Ovary (tissue), 9 donors: Measurements from ENCODE around the gene ITGB5. TPM values are rescaled to one million over a fixed set of nuclear protein-coding genes. Genes with fewer than 3 reads are reported as not detected.

ENCODE experiments used
- DNase-seq, 5 donors: peaks; one replicate each; pipeline ENCODE4 v3.0.0-alpha.2; 2019 to 2020
- H3K27ac ChIP-seq, 2 donors: fragments of 200-600 bp; one replicate each; pipeline versions ENCODE4 v1.5.1 to v1.8.0; 2019 to 2022
- H3K27me3 ChIP-seq: fragments of 200-600 bp; one replicate; pipeline ENCODE4 v1.8.0; 2022
- H3K36me3 ChIP-seq: fragments of 200-600 bp; sonication (generic); one replicate; pipeline ENCODE4 v1.5.1; 2019
- H3K4me1 ChIP-seq: one replicate; pipeline ENCODE4 v1.8.1; 2013; ENCODE audit warnings: mild to moderate bottlenecking, moderate library complexity; ENCODE audit not compliant: insufficient read depth
- H3K4me3 ChIP-seq: fragments of 200-600 bp; sonication (generic); one replicate; pipeline ENCODE4 v1.5.1; 2017
- H3K9me3 ChIP-seq, 2 donors: fragments of 200-600 bp in 1 of 2; sonication (generic) in 1 of 2; one replicate each; pipeline versions ENCODE4 v1.5.1 to v1.8.1; 2013 to 2019; ENCODE audit warnings: mild to moderate bottlenecking in 1 of 2, moderate library complexity in 1 of 2
- EP300 ChIP-seq: sonication (generic); formaldehyde crosslinking; IDR thresholded peaks from one replicate; pipeline ENCODE4 v1.6.1; 2017; ENCODE audit warnings: antibody characterized with exemption
- POLR2A ChIP-seq: fragments of 450-650 bp; IDR thresholded peaks from one replicate; pipeline ENCODE4 v1.6.1; 2017; ENCODE audit warnings: antibody characterized with exemption, mild to moderate bottlenecking, moderate library complexity
- WGBS, 3 donors: extraction: QIAGEN DNeasy Blood & Tissue Kit in 1 of 3; methylation state at CpG; one replicate each; pipeline versions ENCODE4 v1.1.5 to v1.1.7; 2013 to 2017; 5-methylcytosine and 5-hydroxymethylcytosine counted together
- intact Hi-C, 4 donors: fragments of 100-400 bp; cut with DNase I; formaldehyde crosslinking; loops; one replicate each; pipeline versions ENCODE4 v1.11.0 to v1.15.1; 2022 to 2023
- polyA plus RNA-seq, 2 donors: library from polyadenylated mRNA; stranded (reverse); fragments of 200-250 nt in 1 of 2; fragments of 350-450 nt in 1 of 2; fragmentation: Illumina TruSeq in 1 of 2; extraction: RNeasy Lipid Tissue Mini Kit (QIAGEN cat#74804) in 1 of 2; gene quantifications; one replicate each; pipeline ENCODE4 v1.2.3, GENCODE V29; 2013 to 2014
- total RNA-seq, 7 donors: library from RNA; depleted of rRNA in 2 of 7; stranded (reverse); fragments of >200 nt in 2 of 7; fragmentation: NEBNext Ultra II Directional in 3 of 7; extraction: Animal tissue kit (Norgen Biotek cat#: 25700) in 3 of 7; gene quantifications; one replicate each; pipeline versions ENCODE4 v1.1.0 to v1.2.4, GENCODE V29; 2016 to 2023
- TF ChIP-seq, protein P1 (sequence below), 3 donors: fragments of 450-650 bp in 2 of 3; fragments of 200-600 bp in 1 of 3; IDR thresholded peaks; one replicate each; pipeline versions ENCODE4 v1.5.1 to v1.8.0; 2016 to 2022; ENCODE audit warnings: antibody characterized with exemption in 3 of 3, mild to moderate bottlenecking in 1 of 3
- donor health status: DM: no; HTN: no; CAD: no; lungs with moderate emphysema.
- donor health status: DM: no; HTN: no; CAD: no.
- donor health status: Bipolar disorder and iron deficiency.
- donor health status: DM: yes; HTN: yes; CAD: no.
- donor health status: DM: no; HTN: no; CAD: no.
- donor health status: DM: yes; HTN: yes; CAD: no.

ITGB5 gene
- total and polyA plus RNA-seq, 9 donors, result 31.0 to 109 (median 38.0) TPM

DNA sequence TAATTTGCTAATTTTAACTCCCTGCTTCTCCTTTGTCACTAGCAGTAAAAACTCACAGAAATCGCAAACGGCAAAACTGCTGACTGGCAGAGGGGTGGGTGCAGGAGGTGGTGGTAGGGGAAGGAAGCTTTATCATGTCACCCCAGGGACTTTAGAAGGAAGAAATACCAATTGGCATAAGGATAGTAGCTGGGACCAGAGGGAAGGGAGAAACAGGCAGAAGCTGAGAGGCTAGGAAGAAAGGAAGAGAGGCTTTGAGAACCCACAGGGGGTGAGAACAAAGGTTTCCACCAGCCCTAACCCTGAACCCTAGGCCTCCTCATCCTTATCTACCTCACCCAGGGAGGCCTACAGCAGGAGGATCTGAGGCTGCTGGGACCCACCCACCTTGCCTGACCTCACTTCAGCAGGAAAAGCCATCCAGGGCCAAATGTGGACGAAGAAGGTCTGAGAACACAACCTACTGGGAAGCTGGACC lies 10.7 kb downstream of the ITGB5 start:
- Histone ChIP-seq H3K4me3 (no peak overlapping the region), H3K27ac (no peak overlapping the region), H3K4me1 (peaks cover 10% of the 10 kb centered on the region), H3K9me3 (no peaks in the 10 kb centered on the region), H3K27me3 (no peaks in the 10 kb centered on the region), H3K36me3 (no peaks in the 10 kb centered on the region)
- TF ChIP-seq EP300 (no peak), POLR2A (no peak)
- TF ChIP-seq, protein P1, sequence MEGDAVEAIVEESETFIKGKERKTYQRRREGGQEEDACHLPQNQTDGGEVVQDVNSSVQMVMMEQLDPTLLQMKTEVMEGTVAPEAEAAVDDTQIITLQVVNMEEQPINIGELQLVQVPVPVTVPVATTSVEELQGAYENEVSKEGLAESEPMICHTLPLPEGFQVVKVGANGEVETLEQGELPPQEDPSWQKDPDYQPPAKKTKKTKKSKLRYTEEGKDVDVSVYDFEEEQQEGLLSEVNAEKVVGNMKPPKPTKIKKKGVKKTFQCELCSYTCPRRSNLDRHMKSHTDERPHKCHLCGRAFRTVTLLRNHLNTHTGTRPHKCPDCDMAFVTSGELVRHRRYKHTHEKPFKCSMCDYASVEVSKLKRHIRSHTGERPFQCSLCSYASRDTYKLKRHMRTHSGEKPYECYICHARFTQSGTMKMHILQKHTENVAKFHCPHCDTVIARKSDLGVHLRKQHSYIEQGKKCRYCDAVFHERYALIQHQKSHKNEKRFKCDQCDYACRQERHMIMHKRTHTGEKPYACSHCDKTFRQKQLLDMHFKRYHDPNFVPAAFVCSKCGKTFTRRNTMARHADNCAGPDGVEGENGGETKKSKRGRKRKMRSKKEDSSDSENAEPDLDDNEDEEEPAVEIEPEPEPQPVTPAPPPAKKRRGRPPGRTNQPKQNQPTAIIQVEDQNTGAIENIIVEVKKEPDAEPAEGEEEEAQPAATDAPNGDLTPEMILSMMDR (IDR thresholded peaks at IDR 0.05), result no peak
- intact Hi-C loops, result no loop called here
- 32 to 48% (median 38%) methylated on average over 3 of the region's 3 CpGs for WGBS, 3 donors
- DNase-seq, result no peak

DNA sequence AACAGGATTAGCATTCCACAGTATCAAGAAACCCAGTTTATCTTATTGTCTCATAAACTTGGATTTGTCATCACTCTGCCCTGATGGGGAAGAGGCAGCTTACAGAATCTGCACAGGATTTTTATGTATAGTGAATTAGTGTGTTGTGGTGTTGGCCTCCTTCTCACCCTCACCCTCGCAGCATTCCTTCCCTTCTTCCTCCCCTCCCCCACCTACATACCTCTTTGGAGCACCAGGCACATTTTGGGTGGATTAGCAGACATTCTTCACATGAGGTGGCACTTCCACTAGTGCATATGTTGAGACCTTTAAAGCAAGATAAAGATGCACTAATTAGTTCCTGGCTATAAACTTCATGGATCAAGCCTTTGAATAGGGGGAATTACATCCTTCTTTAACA lies 13.9 kb downstream of the ITGB5 start:
- no peaks in the 10 kb centered on the region for H3K9me3 ChIP-seq
- TF ChIP-seq POLR2A (no peak), EP300 (no peak)
- TF ChIP-seq, protein P1 (IDR thresholded peaks at IDR 0.05), result no peak
- no peak overlapping the region for H3K27ac ChIP-seq
- no peaks in the 10 kb centered on the region for H3K4me1 ChIP-seq
- intact Hi-C loops, result no loop called here
- WGBS, 3 donors, result 76 to 87% (median 86%) methylated on average over 1 of the region's 1 CpG
- no peak overlapping the region for H3K4me3 ChIP-seq
- DNase-seq, result no peak
- no peaks in the 10 kb centered on the region for H3K27me3 ChIP-seq
- H3K36me3 ChIP-seq, result no peaks in the 10 kb centered on the region

DNA sequence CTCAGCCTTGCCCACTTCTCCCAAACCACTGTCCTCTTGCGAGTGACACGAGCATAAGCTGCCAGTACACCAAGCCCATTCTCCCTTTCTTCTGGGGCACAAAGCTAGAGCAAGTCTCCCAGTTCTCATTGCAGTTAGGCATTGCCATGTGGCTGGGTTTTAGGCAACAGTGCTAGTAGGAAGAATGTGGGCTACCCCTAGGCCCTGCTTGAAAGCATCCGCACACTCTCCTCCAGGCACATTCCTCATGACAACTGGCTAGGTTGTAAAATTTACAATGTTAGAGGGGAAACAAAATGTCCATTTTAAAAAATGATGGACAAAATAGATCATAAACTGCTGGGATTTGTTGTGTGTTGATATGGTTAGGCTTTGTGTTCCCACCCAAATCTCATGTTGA lies 19.7 kb downstream of the ITGB5 start:
- H3K4me3 ChIP-seq, result no peak overlapping the region
- no peaks in the 10 kb centered on the region for H3K36me3 ChIP-seq
- no peak overlapping the region for H3K27ac ChIP-seq
- H3K27me3 ChIP-seq, result no peaks in the 10 kb centered on the region
- no peak for DNase-seq
- intact Hi-C loops, result no loop called here
- no peaks in the 10 kb centered on the region for H3K9me3 ChIP-seq
- TF ChIP-seq EP300 (no peak), POLR2A (no peak)
- TF ChIP-seq, protein P1 (IDR thresholded peaks at IDR 0.05), result no peak
- WGBS, 3 donors, result 94 to 99% (median 98%) methylated on average over 3 of the region's 3 CpGs
- H3K4me1 ChIP-seq, result no peaks in the 10 kb centered on the region

DNA sequence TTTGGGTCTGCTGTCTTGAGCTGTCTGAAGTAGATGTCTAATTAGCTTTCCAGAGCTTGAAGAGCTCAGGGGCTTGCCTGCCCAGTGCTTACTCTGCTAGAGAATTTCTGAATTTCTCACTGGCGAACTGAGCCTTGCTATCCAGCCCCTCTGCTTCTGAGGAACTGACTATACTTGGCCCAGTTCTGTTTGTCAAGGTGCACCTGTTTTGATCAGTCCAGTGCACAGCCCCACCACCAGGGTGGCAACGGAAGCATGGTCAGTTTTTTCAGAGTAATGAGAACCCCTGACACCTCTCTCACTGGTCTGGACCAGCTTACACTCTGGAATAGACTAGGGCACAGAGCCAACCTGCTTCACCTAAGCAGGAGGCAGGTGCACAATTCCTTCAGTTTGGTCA lies 25.2 kb downstream of the ITGB5 start:
- no peak overlapping the region for H3K4me3 ChIP-seq
- no peak overlapping the region for H3K27ac ChIP-seq
- no peaks in the 10 kb centered on the region for H3K36me3 ChIP-seq
- no peak for DNase-seq
- TF ChIP-seq POLR2A, result no peak
- no peak for TF ChIP-seq EP300
- TF ChIP-seq, protein P1 (IDR thresholded peaks at IDR 0.05), result no peak
- no peaks in the 10 kb centered on the region for H3K9me3 ChIP-seq
- intact Hi-C loops, result no loop called here
- 69 to 94% (median 82%) methylated on average over 2 of the region's 2 CpGs for WGBS, 3 donors
- H3K27me3 ChIP-seq, result no peaks in the 10 kb centered on the region
- peaks cover 9% of the 10 kb centered on the region for H3K4me1 ChIP-seq
